ENCODE measurements around the gene LEFTY2.

GRCh38 chr1:225972344-225973152 is 31.5 kb upstream of the LEFTY2 start:
- TF ChIP-seq GATA2 (CRISPR knock-in tag; IDR thresholded peaks at IDR 0.05) (no peak), CTCF (IDR thresholded peaks at IDR 0.05 in 2 of 3, conservative IDR thresholded peaks at IDR 0.05 in 1 of 3; ENCODE audit: insufficient read depth in 2 of 3, low read depth in 1 of 3, low read length in 3 of 3) (no peak), ATF6 (CRISPR knock-in tag; IDR thresholded peaks at IDR 0.05) (no peak), PBX2 (CRISPR knock-in tag; IDR thresholded peaks at IDR 0.05; ENCODE audit: low read depth) (no peak), PBX2 (tag; conservative IDR thresholded peaks at IDR 0.05; ENCODE audit: low read depth) (no peak), LEF1 (IDR thresholded peaks at IDR 0.05) (no peak), POLR2AphosphoS2 (IDR thresholded peaks at IDR 0.05; ENCODE audit: low read length) (no peak), EZH2 (IDR thresholded peaks at IDR 0.05; ENCODE audit: borderline replicate concordance, low read depth, low read length) (no peak), POLR2A (conservative IDR thresholded peaks at IDR 0.05) (no peak), CUX1 (CRISPR knock-in tag; IDR thresholded peaks at IDR 0.05) (no peak)
